Panc1 (cell line): ENCODE results near the gene PARP11. TPM values are rescaled to one million over a fixed set of nuclear protein-coding genes. Genes with fewer than 3 reads are reported as not detected.

ENCODE experiments used
- ATAC-seq: fragments of 200-7000 bp; cut with Tn5 transposase; 2 replicates; pipeline ENCODE4 v1.9.1; 2020; ENCODE audit warnings: mild to moderate bottlenecking, moderate library complexity
- BruUV-seq: library from RNA; stranded (reverse); fragments of 400-500 nt; replicated peaks from 2 replicates; lab custom pipeline; 2021; lab: Mats Ljungman, UMichigan
- CTCF ChIA-PET: fragments of 300-600 bp; sonication (Branson Sonifier 250); formaldehyde crosslinking; loops from one replicate; lab custom pipeline; 2022; ENCODE audit warnings: antibody characterized with exemption; lab: Charles Lee
- POLR2A ChIA-PET: fragments of 300-600 bp; sonication (Branson Sonifier 250); formaldehyde crosslinking; loops from one replicate; lab custom pipeline; 2022; ENCODE audit warnings: antibody characterized with exemption; lab: Charles Lee
- DNase-seq: peaks from one replicate; pipeline ENCODE4 v3.0.0-alpha.2; 2010; ENCODE audit warnings: low read depth, low spot score
- H3K27ac ChIP-seq: 2 replicates; pipeline ENCODE4 v1.5.1; 2011; ENCODE audit warnings: mild to moderate bottlenecking, low read length, inconsistent platforms
- H3K27me3 ChIP-seq: fragments of 200-500 bp; sonication (Bioruptor generic); 2 replicates; pipeline ENCODE4 v1.6.0; 2014; ENCODE audit warnings: low read length, inconsistent platforms; ENCODE audit not compliant: control insufficient read depth, insufficient read depth
- H3K36me3 ChIP-seq: fragments of 200-500 bp; sonication (Bioruptor generic); 2 replicates; pipeline ENCODE4 v1.5.1; 2014; ENCODE audit warnings: inconsistent platforms, mild to moderate bottlenecking, low read length, moderate library complexity; ENCODE audit not compliant: control insufficient read depth, insufficient read depth
- H3K4me1 ChIP-seq: 2 replicates; pipeline ENCODE4 v1.5.1; 2011; ENCODE audit warnings: inconsistent platforms, mild to moderate bottlenecking, low read length, moderate library complexity; ENCODE audit not compliant: control insufficient read depth, insufficient read depth
- H3K4me3 ChIP-seq, 2 experiments: 2 replicates each; pipeline ENCODE4 v1.5.1; 2011 to 2012; ENCODE audit warnings: low read depth in 2 of 2, low read length in 2 of 2, mild to moderate bottlenecking in 2 of 2, inconsistent platforms in 1 of 2, moderate library complexity in 1 of 2
- H3K9me3 ChIP-seq: fragments of 200-500 bp; sonication (Bioruptor generic); 2 replicates; pipeline ENCODE4 v1.5.1; 2014; ENCODE audit warnings: low read depth, mild to moderate bottlenecking, inconsistent platforms, low read length, moderate library complexity; ENCODE audit not compliant: control insufficient read depth, insufficient read depth
- POLR2AphosphoS5 ChIP-seq: IDR thresholded peaks from 2 replicates; pipeline ENCODE4 v1.6.1; 2012; ENCODE audit warnings: mild to moderate bottlenecking, low read depth, low read length, moderate library complexity
- REST ChIP-seq, 2 experiments: IDR thresholded peaks; 2 replicates each; pipeline ENCODE4 v1.6.1; 2011 to 2012; ENCODE audit warnings: low read depth in 2 of 2, control low read depth in 1 of 2, low read length in 1 of 2, mild to moderate bottlenecking in 1 of 2, moderate library complexity in 1 of 2; ENCODE audit not compliant: insufficient read depth in 1 of 2
- SIN3A ChIP-seq: IDR thresholded peaks from 2 replicates; pipeline ENCODE4 v1.6.1; 2012; ENCODE audit warnings: low read depth, mild to moderate bottlenecking, low read length, moderate library complexity, borderline replicate concordance; ENCODE audit not compliant: insufficient read depth
- TCF7L2 ChIP-seq: IDR thresholded peaks from 2 replicates; pipeline ENCODE4 v1.6.1; 2011; ENCODE audit warnings: mild to moderate bottlenecking, low read depth, low read length, inconsistent platforms
- in situ Hi-C: cut with HindIII; loops from 2 replicates; pipeline ENCODE4 v1.10.0; 2016; ENCODE audit warnings: low sequenced_read_pairs, low pct_unique_long_range_greater_than_20kb
- intact Hi-C: fragments of 100-400 bp; cut with micrococcal nuclease; formaldehyde crosslinking; loops from one replicate; pipeline ENCODE4 v1.10.0; 2022; ENCODE audit not compliant: unreplicated experiment
- total RNA-seq: library from RNA; stranded (reverse); gene quantifications from one replicate; pipeline ENCODE4 v1.2.1, GENCODE V29; 2021; ENCODE audit not compliant: unreplicated experiment
- TF ChIP-seq, protein P1 (sequence below): fragments of 450-650 bp; IDR thresholded peaks from 2 replicates; pipeline ENCODE4 v1.5.1; 2017; ENCODE audit warnings: mild to moderate bottlenecking

Gene PARP11
- total RNA-seq, 1 experiment from 2014 or later = 7.3 TPM

DNA sequence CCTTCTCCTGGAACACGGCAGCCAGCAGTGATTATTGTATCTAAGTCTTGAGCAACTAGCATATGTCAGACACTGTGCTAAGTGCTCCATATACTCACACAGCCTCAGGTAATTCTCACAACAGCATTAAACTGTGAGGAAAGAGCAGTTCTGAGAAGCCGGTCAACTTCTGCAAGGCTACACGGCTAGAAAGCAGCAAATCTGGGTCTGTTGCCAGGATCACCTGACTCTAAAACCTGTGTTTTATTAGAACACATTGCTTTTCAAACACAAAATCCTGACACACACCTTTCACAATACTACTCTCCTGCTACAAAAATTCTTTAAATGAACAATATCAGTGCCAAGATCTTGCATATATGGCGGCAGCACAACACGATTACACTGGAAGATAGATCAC, 70.5 kb downstream of the PARP11 start:
- Histone ChIP-seq H3K9me3 (no peaks in the 10 kb centered on the region), H3K4me3 (no peak overlapping the region), H3K36me3 (no peaks in the 10 kb centered on the region), H3K4me1 (no peaks in the 10 kb centered on the region), H3K27ac (no peak overlapping the region), H3K27me3 (no peaks in the 10 kb centered on the region)
- in situ Hi-C loops (no loop called here), intact Hi-C loops (loop anchor here (10.0 kb wide), 1 partner anchor 498 kb away; no protein-coding TSS in a partner anchor)
- ChIA-PET CTCF (no interaction called here), POLR2A (no interaction called here)
- no TSS peak for BruUV-seq
- DNase-seq = no peak
- ATAC-seq = no peak
- TF ChIP-seq POLR2AphosphoS5 (no peak), SIN3A (no peak), TCF7L2 (no peak), REST (IDR thresholded peaks at IDR 0.05; ENCODE audit: insufficient read depth in 1 of 2, low read depth in 2 of 2, low read length in 1 of 2) (no peak)
- TF ChIP-seq, protein P1, sequence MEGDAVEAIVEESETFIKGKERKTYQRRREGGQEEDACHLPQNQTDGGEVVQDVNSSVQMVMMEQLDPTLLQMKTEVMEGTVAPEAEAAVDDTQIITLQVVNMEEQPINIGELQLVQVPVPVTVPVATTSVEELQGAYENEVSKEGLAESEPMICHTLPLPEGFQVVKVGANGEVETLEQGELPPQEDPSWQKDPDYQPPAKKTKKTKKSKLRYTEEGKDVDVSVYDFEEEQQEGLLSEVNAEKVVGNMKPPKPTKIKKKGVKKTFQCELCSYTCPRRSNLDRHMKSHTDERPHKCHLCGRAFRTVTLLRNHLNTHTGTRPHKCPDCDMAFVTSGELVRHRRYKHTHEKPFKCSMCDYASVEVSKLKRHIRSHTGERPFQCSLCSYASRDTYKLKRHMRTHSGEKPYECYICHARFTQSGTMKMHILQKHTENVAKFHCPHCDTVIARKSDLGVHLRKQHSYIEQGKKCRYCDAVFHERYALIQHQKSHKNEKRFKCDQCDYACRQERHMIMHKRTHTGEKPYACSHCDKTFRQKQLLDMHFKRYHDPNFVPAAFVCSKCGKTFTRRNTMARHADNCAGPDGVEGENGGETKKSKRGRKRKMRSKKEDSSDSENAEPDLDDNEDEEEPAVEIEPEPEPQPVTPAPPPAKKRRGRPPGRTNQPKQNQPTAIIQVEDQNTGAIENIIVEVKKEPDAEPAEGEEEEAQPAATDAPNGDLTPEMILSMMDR = no peak

- ATAC-seq = no peak
- Histone ChIP-seq H3K9me3 (no peaks in the 10 kb centered on the region), H3K27me3 (no peaks in the 10 kb centered on the region; the same call in 1 of the 2 replicates), H3K36me3 (no peaks in the 10 kb centered on the region), H3K4me1 (no peaks in the 10 kb centered on the region), H3K4me3 (no peak overlapping the region), H3K27ac (no peak overlapping the region)
- in situ Hi-C loops = no loop called here
- no TSS peak for BruUV-seq
- no peak for DNase-seq
- CTCF ChIA-PET = no interaction called here
- POLR2A ChIA-PET = no interaction called here
- intact Hi-C loops = no loop called here
- TF ChIP-seq POLR2AphosphoS5 = no peak
- no peak for TF ChIP-seq SIN3A
- TF ChIP-seq, protein P1 = no peak
- TF ChIP-seq TCF7L2 = no peak
- no peak for TF ChIP-seq REST (IDR thresholded peaks at IDR 0.05; ENCODE audit: insufficient read depth in 1 of 2, low read depth in 2 of 2, low read length in 1 of 2)
Measured at GRCh38 chr12:3797531-3798048, 75.6 kb downstream of the PARP11 start.
